ENCODE results near the gene TRIM62.

DNA sequence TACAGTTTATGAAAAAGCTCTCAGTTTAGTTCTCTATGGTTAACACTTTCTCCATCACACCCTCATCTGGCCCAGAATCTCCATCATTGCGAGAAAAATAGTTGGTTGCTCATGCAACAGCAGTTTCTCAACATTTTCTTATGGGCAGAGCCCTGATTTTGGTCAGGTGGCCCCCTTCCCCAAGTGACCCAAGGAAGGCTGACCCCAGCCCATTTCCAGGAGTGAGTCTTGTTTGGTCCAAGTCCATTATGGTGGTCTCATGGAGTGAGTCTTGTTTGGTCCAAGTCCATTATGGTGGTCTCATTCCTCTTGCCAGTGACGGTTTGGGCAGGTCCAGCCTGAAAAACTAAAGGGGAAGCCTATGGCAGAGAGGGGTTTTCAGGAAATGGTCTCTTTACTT, 1.5 kb upstream of the TRIM62 start:
- no peak for TF ChIP-seq EZH2 (IDR thresholded peaks at IDR 0.05; ENCODE audit: borderline replicate concordance, low read length)
- TF ChIP-seq, protein P1, sequence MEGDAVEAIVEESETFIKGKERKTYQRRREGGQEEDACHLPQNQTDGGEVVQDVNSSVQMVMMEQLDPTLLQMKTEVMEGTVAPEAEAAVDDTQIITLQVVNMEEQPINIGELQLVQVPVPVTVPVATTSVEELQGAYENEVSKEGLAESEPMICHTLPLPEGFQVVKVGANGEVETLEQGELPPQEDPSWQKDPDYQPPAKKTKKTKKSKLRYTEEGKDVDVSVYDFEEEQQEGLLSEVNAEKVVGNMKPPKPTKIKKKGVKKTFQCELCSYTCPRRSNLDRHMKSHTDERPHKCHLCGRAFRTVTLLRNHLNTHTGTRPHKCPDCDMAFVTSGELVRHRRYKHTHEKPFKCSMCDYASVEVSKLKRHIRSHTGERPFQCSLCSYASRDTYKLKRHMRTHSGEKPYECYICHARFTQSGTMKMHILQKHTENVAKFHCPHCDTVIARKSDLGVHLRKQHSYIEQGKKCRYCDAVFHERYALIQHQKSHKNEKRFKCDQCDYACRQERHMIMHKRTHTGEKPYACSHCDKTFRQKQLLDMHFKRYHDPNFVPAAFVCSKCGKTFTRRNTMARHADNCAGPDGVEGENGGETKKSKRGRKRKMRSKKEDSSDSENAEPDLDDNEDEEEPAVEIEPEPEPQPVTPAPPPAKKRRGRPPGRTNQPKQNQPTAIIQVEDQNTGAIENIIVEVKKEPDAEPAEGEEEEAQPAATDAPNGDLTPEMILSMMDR (conservative IDR thresholded peaks at IDR 0.05 in 1 of 2, IDR thresholded peaks at IDR 0.05 in 1 of 2; ENCODE audit: extremely low read depth in 1 of 2, insufficient read depth in 1 of 2, low read depth in 1 of 2, low read length in 2 of 2), result no peak
